ENCODE data around the gene RAD51D. TPM values are rescaled to one million over a fixed set of nuclear protein-coding genes. Genes with fewer than 3 reads are reported as not detected.

The RAD51D gene
- total RNA-seq, 2 donors from 2014 or later, result 6.1 to 17.3 TPM

GRCh38 chr17:35141681-35142466, 22.2 kb upstream of the RAD51D start, which contains the start of gene NLE1:
NLE1 (minus strand) TSS chr17:35142303; CDS start chr17:35142275, 28 bp downstream.
- Histone ChIP-seq H3K4me3 (peak within 1 kb of the TSS; percentile 96), H3K9ac (ENCODE audit: low read depth in 2 of 2, low read length in 2 of 2) (peak within 1 kb of the TSS; percentile 80 to 91), H3K27me3 (no peaks in the 10 kb centered on the region), H3K27ac (no peak within 1 kb of the TSS), H3K9me3 (no peaks in the 10 kb centered on the region), H3K36me3 (no peaks in the 10 kb centered on the region), H3K4me1 (no peaks in the 10 kb centered on the region)
- DNase-seq, result peak; percentile 81
- intact Hi-C loops (cut with DNase I), result no loop called here
- TF ChIP-seq, protein P1, sequence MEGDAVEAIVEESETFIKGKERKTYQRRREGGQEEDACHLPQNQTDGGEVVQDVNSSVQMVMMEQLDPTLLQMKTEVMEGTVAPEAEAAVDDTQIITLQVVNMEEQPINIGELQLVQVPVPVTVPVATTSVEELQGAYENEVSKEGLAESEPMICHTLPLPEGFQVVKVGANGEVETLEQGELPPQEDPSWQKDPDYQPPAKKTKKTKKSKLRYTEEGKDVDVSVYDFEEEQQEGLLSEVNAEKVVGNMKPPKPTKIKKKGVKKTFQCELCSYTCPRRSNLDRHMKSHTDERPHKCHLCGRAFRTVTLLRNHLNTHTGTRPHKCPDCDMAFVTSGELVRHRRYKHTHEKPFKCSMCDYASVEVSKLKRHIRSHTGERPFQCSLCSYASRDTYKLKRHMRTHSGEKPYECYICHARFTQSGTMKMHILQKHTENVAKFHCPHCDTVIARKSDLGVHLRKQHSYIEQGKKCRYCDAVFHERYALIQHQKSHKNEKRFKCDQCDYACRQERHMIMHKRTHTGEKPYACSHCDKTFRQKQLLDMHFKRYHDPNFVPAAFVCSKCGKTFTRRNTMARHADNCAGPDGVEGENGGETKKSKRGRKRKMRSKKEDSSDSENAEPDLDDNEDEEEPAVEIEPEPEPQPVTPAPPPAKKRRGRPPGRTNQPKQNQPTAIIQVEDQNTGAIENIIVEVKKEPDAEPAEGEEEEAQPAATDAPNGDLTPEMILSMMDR (IDR thresholded peaks at IDR 0.05), result peak; percentile 91

GRCh38 chr17:35138218-35138617, 18.6 kb upstream of the RAD51D start:
- H3K27me3 ChIP-seq, result no peaks in the 10 kb centered on the region
- no peaks in the 10 kb centered on the region for H3K9me3 ChIP-seq
- no peak overlapping the region for H3K4me3 ChIP-seq
- TF ChIP-seq, protein P1 (IDR thresholded peaks at IDR 0.05), result no peak
- H3K27ac ChIP-seq, result no peak overlapping the region
- H3K4me1 ChIP-seq, result no peaks in the 10 kb centered on the region
- DNase-seq, result no peak
- no peaks in the 10 kb centered on the region for H3K36me3 ChIP-seq
- intact Hi-C loops (cut with DNase I), result no loop called here
- H3K9ac ChIP-seq (ENCODE audit: low read depth in 2 of 2, low read length in 2 of 2), result no peak overlapping the region

- H3K27ac ChIP-seq, result no peak overlapping the region
Observed at GRCh38 chr17:35135322-35135721, 15.7 kb upstream of the RAD51D start.

DNA sequence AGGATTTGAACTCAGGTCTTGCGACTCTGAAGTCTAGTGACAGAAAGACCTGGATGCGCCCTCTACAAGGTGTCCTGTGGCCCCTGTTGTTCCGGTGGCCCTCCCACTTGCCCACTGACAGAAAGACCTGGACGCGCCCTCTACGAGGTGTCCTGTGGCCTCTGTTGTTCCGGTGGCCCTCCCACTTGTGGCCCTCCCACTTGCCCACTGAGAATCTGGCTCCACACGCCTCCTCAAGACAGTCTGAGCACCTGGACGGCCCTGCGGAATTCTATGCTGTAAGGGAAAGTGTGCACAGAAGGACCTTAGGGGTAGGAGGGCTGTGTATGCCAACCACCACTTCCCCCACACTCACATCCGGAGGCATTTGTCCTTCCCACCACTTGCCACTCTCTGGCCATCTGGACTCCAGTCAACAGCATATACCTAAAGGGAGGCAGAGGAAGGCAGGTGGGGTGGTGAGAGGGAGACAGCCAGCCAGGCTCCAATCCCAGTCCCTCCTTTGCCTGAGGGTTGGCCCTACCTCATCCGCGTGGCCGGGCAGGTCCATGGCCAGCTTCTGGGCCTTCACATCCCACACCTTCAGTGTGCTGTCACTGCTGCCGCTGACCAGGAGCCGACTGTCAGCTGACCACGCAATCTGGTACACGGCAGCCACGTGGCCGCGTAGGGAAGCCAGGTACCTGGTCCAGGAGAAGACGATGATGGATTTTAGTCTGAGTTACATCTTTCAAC, 13.3 kb upstream of the RAD51D start:
- TF ChIP-seq, protein P1 (IDR thresholded peaks at IDR 0.05), result no peak

More at GRCh38 chr17:35135322-35135721, 15.7 kb upstream of the RAD51D start:
- no peak overlapping the region for H3K9ac ChIP-seq (ENCODE audit: low read depth in 2 of 2, low read length in 2 of 2)
- H3K4me3 ChIP-seq, result no peak overlapping the region
- TF ChIP-seq, protein P1 (IDR thresholded peaks at IDR 0.05), result no peak
- DNase-seq, result no peak
- H3K9me3 ChIP-seq, result no peaks in the 10 kb centered on the region
- intact Hi-C loops (cut with DNase I), result no loop called here
- no peaks in the 10 kb centered on the region for H3K36me3 ChIP-seq
- H3K27me3 ChIP-seq, result no peaks in the 10 kb centered on the region
- no peaks in the 10 kb centered on the region for H3K4me1 ChIP-seq

GRCh38 chr17:35132099-35132498, 12.4 kb upstream of the RAD51D start:
- intact Hi-C loops (cut with DNase I), result no loop called here

More for the DNA sequence above, 13.3 kb upstream of the RAD51D start:
- intact Hi-C loops (cut with DNase I), result no loop called here
- Histone ChIP-seq H3K27ac (no peak overlapping the region), H3K4me3 (no peak overlapping the region), H3K4me1 (no peaks in the 10 kb centered on the region), H3K9me3 (no peaks in the 10 kb centered on the region), H3K27me3 (no peaks in the 10 kb centered on the region), H3K36me3 (no peaks in the 10 kb centered on the region), H3K9ac (ENCODE audit: low read depth in 2 of 2, low read length in 2 of 2) (no peak overlapping the region)
- DNase-seq, result no peak

More at GRCh38 chr17:35132099-35132498, 12.4 kb upstream of the RAD51D start:
- Histone ChIP-seq H3K27ac (no peak overlapping the region), H3K4me3 (no peak overlapping the region), H3K9me3 (no peaks in the 10 kb centered on the region), H3K9ac (ENCODE audit: low read depth in 2 of 2, low read length in 2 of 2) (no peak overlapping the region), H3K36me3 (no peaks in the 10 kb centered on the region), H3K4me1 (no peaks in the 10 kb centered on the region), H3K27me3 (no peaks in the 10 kb centered on the region)
- DNase-seq, result no peak
- TF ChIP-seq, protein P1 (IDR thresholded peaks at IDR 0.05), result no peak

All from colonic mucosa (tissue), 4 donors.